Neural cell (in vitro differentiated cells): ENCODE results near the gene CFAP20DC. TPM values are rescaled to one million over a fixed set of nuclear protein-coding genes. Genes with fewer than 3 reads are reported as not detected.

ENCODE experiments used
- H2AFZ ChIP-seq: fragments of 200-600, 300-800 bp; sonication (generic), shearing (Covaris generic); 2 replicates; pipeline ENCODE4 v1.6.0; 2014; ENCODE audit warnings: low read depth, mild to moderate bottlenecking, antibody characterized with exemption, low read length, moderate library complexity
- H3F3A ChIP-seq: fragments of 200-600 bp; shearing (Covaris generic); 2 replicates; pipeline ENCODE4 v1.6.1; 2016; ENCODE audit warnings: mild to moderate bottlenecking, moderate library complexity, mixed read lengths, antibody characterized with exemption, low read length; ENCODE audit not compliant: insufficient read depth, poor library complexity, severe bottlenecking
- H3K27ac ChIP-seq: fragments of 200-600, 300-800 bp; sonication (generic), shearing (Covaris generic); 2 replicates; pipeline ENCODE4 v1.5.1; 2014; ENCODE audit warnings: mild to moderate bottlenecking, low read length, moderate library complexity
- H3K27me3 ChIP-seq: fragments of 300-800, 200-600 bp; sonication (generic), shearing (Covaris generic); 2 replicates; pipeline ENCODE4 v1.6.0; 2014; ENCODE audit warnings: mild to moderate bottlenecking, low read depth, low read length, moderate library complexity; ENCODE audit not compliant: insufficient read depth
- H3K36me3 ChIP-seq: fragments of 300-800, 200-600 bp; sonication (generic), shearing (Covaris generic); 2 replicates; pipeline ENCODE4 v1.5.1; 2014; ENCODE audit warnings: mild to moderate bottlenecking, antibody characterized with exemption, low read length, moderate library complexity; ENCODE audit not compliant: insufficient read depth
- H3K4me2 ChIP-seq: fragments of 300-800, 200-600 bp; sonication (generic), shearing (Covaris generic); 2 replicates; pipeline ENCODE4 v1.6.0; 2014; ENCODE audit warnings: mild to moderate bottlenecking, low read length
- H3K4me3 ChIP-seq: fragments of 300-800, 200-600 bp; sonication (generic), shearing (Covaris generic); 2 replicates; pipeline ENCODE4 v1.5.1; 2014; ENCODE audit warnings: mild to moderate bottlenecking, low read length, moderate library complexity
- H3K79me2 ChIP-seq: fragments of 200-600 bp; shearing (Covaris generic); replicated peaks from 2 replicates; pipeline ENCODE4 v1.6.0; 2014; ENCODE audit warnings: mild to moderate bottlenecking, low read length, moderate library complexity; ENCODE audit not compliant: insufficient read depth
- H3K9ac ChIP-seq: fragments of 300-800, 200-600 bp; sonication (generic), shearing (Covaris generic); 2 replicates; pipeline ENCODE4 v1.6.1; 2016; ENCODE audit warnings: mild to moderate bottlenecking, low read length, mixed read lengths
- H3K9me2 ChIP-seq: fragments of 200-600 bp; shearing (Covaris generic); 2 replicates; pipeline ENCODE4 v1.6.1; 2016; ENCODE audit warnings: mild to moderate bottlenecking, low read length, mixed read lengths; ENCODE audit not compliant: insufficient read depth
- H3K9me3 ChIP-seq: fragments of 200-600, 300-800 bp; sonication (generic), shearing (Covaris generic); 2 replicates; pipeline ENCODE4 v1.6.1; 2016; ENCODE audit warnings: mild to moderate bottlenecking, mixed run types, low read length, moderate library complexity, mixed read lengths
- H4K20me1 ChIP-seq: fragments of 200-600 bp; shearing (Covaris generic); 2 replicates; pipeline ENCODE4 v1.6.1; 2016; ENCODE audit warnings: mild to moderate bottlenecking, mixed run types; ENCODE audit not compliant: insufficient read depth
- EP300 ChIP-seq: fragments of 450-650 bp; conservative IDR thresholded peaks from 2 replicates; pipeline ENCODE4 v1.6.1; 2014; ENCODE audit warnings: antibody characterized with exemption, mild to moderate bottlenecking, moderate library complexity; ENCODE audit not compliant: poor library complexity, severe bottlenecking
- EZH2 ChIP-seq: fragments of 200-600, 300-800 bp; shearing (Covaris generic), sonication (generic); IDR thresholded peaks from 2 replicates; pipeline ENCODE4 v1.6.1; 2014; ENCODE audit warnings: antibody characterized with exemption, low read length, borderline replicate concordance, mild to moderate bottlenecking; ENCODE audit not compliant: insufficient read depth, poor library complexity, severe bottlenecking
- MXI1 ChIP-seq: fragments of 450-650 bp; conservative IDR thresholded peaks from 2 replicates; pipeline ENCODE4 v1.6.1; 2014; ENCODE audit warnings: antibody characterized with exemption, mild to moderate bottlenecking; ENCODE audit not compliant: poor library complexity, severe bottlenecking
- POLR2AphosphoS5 ChIP-seq: IDR thresholded peaks from 2 replicates; pipeline ENCODE4 v1.6.1; 2012
- RAD21 ChIP-seq: fragments of 450-650 bp; conservative IDR thresholded peaks from 2 replicates; pipeline ENCODE4 v1.6.1; 2014; ENCODE audit warnings: antibody characterized with exemption, mild to moderate bottlenecking, moderate library complexity
- SMC3 ChIP-seq: fragments of 450-650 bp; conservative IDR thresholded peaks from 2 replicates; pipeline ENCODE4 v1.6.1; 2014; ENCODE audit warnings: antibody characterized with exemption, mild to moderate bottlenecking, moderate library complexity; ENCODE audit not compliant: poor library complexity
- TAF1 ChIP-seq: IDR thresholded peaks from 2 replicates; pipeline ENCODE4 v1.6.1; 2012; ENCODE audit warnings: low read depth
- polyA plus RNA-seq: library from polyadenylated mRNA; depleted of rRNA; stranded (reverse); fragments of >200 nt; gene quantifications from 2 replicates; pipeline ENCODE4 v1.2.3, GENCODE V29; 2014
- TF ChIP-seq, protein P1 (sequence below): IDR thresholded peaks from 2 replicates; pipeline ENCODE4 v1.6.1; 2012; ENCODE audit warnings: borderline replicate concordance
- TF ChIP-seq, protein P2 (sequence below): fragments of 450-650 bp; IDR thresholded peaks from 2 replicates; pipeline ENCODE4 v1.5.1; 2014; ENCODE audit warnings: antibody characterized with exemption, mild to moderate bottlenecking, moderate library complexity; ENCODE audit not compliant: poor library complexity, severe bottlenecking

CFAP20DC gene
- polyA plus RNA-seq, 1 donor from 2014 or later = not detected

DNA sequence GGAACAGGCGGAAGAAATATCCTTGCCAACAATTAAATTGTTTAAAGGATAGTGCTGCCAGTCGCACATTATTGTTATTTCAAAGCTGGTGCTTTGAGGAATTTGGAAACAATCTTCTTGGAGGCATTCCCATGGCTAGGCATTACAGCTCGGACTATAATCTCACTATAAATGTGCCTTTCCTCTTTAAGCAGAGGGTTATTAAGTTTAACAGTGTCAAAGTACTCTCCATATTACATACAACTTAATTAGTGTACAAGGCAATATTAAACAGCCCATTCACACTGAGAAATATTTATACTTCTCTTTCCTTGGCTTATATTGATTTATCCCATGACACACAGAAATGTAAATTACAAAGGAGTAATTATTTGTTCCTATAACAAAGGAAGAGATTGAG lies 329.3 kb downstream of the CFAP20DC start:
- H3K4me3 ChIP-seq = no peak overlapping the region

DNA sequence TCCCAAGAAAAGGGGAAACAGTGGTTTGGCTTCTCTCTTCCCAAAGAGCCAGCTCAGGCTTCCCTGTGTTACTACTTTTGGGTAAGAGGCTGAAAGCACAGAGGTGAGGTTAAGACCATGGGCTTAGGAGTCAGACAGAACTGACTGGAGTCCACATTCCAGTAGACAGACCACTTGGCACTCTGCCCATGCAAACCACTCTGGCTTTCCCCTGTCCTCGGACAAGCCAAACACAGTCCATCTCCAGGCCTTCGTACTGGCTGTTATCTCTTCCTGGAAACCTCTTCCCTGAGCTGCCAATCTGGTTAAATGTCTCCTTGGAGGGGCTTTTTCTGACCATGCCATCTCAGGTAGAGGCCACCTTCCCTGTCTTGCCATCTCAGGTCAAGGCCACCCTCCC lies 330.1 kb downstream of the CFAP20DC start:
- no peaks in the 10 kb centered on the region for H3K36me3 ChIP-seq
- no peaks in the 10 kb centered on the region for H3K79me2 ChIP-seq
- H3K4me3 ChIP-seq = no peak overlapping the region
- H3K9me3 ChIP-seq = no peaks in the 10 kb centered on the region
- no peak overlapping the region for H3K9ac ChIP-seq
- H2AFZ ChIP-seq = no peak overlapping the region
- H3K9me2 ChIP-seq = no peaks in the 10 kb centered on the region
- no peaks in the 10 kb centered on the region for H4K20me1 ChIP-seq
- no peaks in the 10 kb centered on the region for H3F3A ChIP-seq
- H3K27me3 ChIP-seq = no peaks in the 10 kb centered on the region
- TF ChIP-seq SMC3 (no peak), MXI1 (no peak), TAF1 (no peak), RAD21 (no peak), POLR2AphosphoS5 (no peak), EZH2 (no peak), EP300 (no peak)
- TF ChIP-seq, protein P1, sequence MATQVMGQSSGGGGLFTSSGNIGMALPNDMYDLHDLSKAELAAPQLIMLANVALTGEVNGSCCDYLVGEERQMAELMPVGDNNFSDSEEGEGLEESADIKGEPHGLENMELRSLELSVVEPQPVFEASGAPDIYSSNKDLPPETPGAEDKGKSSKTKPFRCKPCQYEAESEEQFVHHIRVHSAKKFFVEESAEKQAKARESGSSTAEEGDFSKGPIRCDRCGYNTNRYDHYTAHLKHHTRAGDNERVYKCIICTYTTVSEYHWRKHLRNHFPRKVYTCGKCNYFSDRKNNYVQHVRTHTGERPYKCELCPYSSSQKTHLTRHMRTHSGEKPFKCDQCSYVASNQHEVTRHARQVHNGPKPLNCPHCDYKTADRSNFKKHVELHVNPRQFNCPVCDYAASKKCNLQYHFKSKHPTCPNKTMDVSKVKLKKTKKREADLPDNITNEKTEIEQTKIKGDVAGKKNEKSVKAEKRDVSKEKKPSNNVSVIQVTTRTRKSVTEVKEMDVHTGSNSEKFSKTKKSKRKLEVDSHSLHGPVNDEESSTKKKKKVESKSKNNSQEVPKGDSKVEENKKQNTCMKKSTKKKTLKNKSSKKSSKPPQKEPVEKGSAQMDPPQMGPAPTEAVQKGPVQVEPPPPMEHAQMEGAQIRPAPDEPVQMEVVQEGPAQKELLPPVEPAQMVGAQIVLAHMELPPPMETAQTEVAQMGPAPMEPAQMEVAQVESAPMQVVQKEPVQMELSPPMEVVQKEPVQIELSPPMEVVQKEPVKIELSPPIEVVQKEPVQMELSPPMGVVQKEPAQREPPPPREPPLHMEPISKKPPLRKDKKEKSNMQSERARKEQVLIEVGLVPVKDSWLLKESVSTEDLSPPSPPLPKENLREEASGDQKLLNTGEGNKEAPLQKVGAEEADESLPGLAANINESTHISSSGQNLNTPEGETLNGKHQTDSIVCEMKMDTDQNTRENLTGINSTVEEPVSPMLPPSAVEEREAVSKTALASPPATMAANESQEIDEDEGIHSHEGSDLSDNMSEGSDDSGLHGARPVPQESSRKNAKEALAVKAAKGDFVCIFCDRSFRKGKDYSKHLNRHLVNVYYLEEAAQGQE = no peak
- TF ChIP-seq, protein P2, sequence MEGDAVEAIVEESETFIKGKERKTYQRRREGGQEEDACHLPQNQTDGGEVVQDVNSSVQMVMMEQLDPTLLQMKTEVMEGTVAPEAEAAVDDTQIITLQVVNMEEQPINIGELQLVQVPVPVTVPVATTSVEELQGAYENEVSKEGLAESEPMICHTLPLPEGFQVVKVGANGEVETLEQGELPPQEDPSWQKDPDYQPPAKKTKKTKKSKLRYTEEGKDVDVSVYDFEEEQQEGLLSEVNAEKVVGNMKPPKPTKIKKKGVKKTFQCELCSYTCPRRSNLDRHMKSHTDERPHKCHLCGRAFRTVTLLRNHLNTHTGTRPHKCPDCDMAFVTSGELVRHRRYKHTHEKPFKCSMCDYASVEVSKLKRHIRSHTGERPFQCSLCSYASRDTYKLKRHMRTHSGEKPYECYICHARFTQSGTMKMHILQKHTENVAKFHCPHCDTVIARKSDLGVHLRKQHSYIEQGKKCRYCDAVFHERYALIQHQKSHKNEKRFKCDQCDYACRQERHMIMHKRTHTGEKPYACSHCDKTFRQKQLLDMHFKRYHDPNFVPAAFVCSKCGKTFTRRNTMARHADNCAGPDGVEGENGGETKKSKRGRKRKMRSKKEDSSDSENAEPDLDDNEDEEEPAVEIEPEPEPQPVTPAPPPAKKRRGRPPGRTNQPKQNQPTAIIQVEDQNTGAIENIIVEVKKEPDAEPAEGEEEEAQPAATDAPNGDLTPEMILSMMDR = no peak
- no peak overlapping the region for H3K4me2 ChIP-seq
- H3K27ac ChIP-seq = no peak overlapping the region

More for the DNA sequence above, 329.3 kb downstream of the CFAP20DC start:
- no peaks in the 10 kb centered on the region for H4K20me1 ChIP-seq
- H3K27me3 ChIP-seq = no peaks in the 10 kb centered on the region
- H3K36me3 ChIP-seq = no peaks in the 10 kb centered on the region
- no peak overlapping the region for H3K4me2 ChIP-seq
- H2AFZ ChIP-seq = no peak overlapping the region
- no peak for TF ChIP-seq TAF1
- TF ChIP-seq SMC3 = no peak
- TF ChIP-seq RAD21 = no peak
- TF ChIP-seq POLR2AphosphoS5 = no peak
- TF ChIP-seq, protein P2 = no peak
- no peak for TF ChIP-seq EZH2
- no peak for TF ChIP-seq MXI1
- TF ChIP-seq EP300 = no peak
- H3K9me2 ChIP-seq = no peaks in the 10 kb centered on the region
- no peaks in the 10 kb centered on the region for H3F3A ChIP-seq
- H3K9me3 ChIP-seq = no peaks in the 10 kb centered on the region
- H3K9ac ChIP-seq = no peak overlapping the region
- no peaks in the 10 kb centered on the region for H3K79me2 ChIP-seq
- H3K27ac ChIP-seq = no peak overlapping the region
